Natural killer cell (primary cell): ENCODE measurements around the gene APH1B. TPM values are rescaled to one million over a fixed set of nuclear protein-coding genes. Genes with fewer than 3 reads are reported as not detected.

ENCODE experiments used
- ATAC-seq, 3 donors: fragments of 150-1000 bp in 2 of 3; fragments of 200-7000 bp in 1 of 3; cut with Tn5 transposase; 1 replicate in 1 of 3; 2 replicates in 2 of 3; pipeline ENCODE4 v1.10.0; 2021; ENCODE audit warnings: mild to moderate bottlenecking in 2 of 3, moderate library complexity in 2 of 3
- DNase-seq, 2 donors: peaks; one replicate each; pipeline versions ENCODE4 v3.0.0 to v3.0.0-alpha.2; 2013 to 2021; ENCODE audit warnings: mixed read lengths in 1 of 2
- H3K27ac ChIP-seq: one replicate; pipeline ENCODE4 v1.5.1; 2013; ENCODE audit warnings: mild to moderate bottlenecking, low read length
- H3K27me3 ChIP-seq: one replicate; pipeline ENCODE4 v1.6.1; 2013; ENCODE audit warnings: low read length; ENCODE audit not compliant: control insufficient read depth, insufficient read depth
- H3K36me3 ChIP-seq: one replicate; pipeline ENCODE4 v1.6.1; 2013; ENCODE audit warnings: low read length; ENCODE audit not compliant: control insufficient read depth, insufficient read depth
- H3K4me1 ChIP-seq: one replicate; pipeline ENCODE4 v1.6.1; 2013; ENCODE audit warnings: low read length; ENCODE audit not compliant: control insufficient read depth, insufficient read depth
- H3K4me3 ChIP-seq: one replicate; pipeline ENCODE4 v1.5.1; 2013; ENCODE audit warnings: low read length
- H3K9me3 ChIP-seq: one replicate; pipeline ENCODE4 v1.6.1; 2013; ENCODE audit warnings: low read length; ENCODE audit not compliant: control insufficient read depth, insufficient read depth
- H3K27ac Mint-ChIP-seq, 2 donors: one replicate each; pipeline ENCODE4 v1.8.0; 2022; ENCODE audit warnings: mild to moderate bottlenecking in 2 of 2, mixed read lengths in 2 of 2, moderate library complexity in 1 of 2
- H3K27me3 Mint-ChIP-seq, 2 donors: one replicate each; pipeline ENCODE4 v1.8.0; 2022; ENCODE audit warnings: low read depth in 2 of 2, mixed read lengths in 2 of 2
- H3K36me3 Mint-ChIP-seq: one replicate; pipeline ENCODE4 v1.8.0; 2022; ENCODE audit warnings: mixed read lengths
- H3K4me1 Mint-ChIP-seq, 2 donors: one replicate each; pipeline ENCODE4 v1.8.0; 2022; ENCODE audit warnings: mixed read lengths in 2 of 2
- H3K4me3 Mint-ChIP-seq: one replicate; pipeline ENCODE4 v1.8.0; 2022; ENCODE audit warnings: mild to moderate bottlenecking, moderate library complexity, mixed read lengths
- H3K9me3 Mint-ChIP-seq, 2 donors: one replicate each; pipeline ENCODE4 v1.8.0; 2022; ENCODE audit warnings: mixed read lengths in 2 of 2
- CTCF ChIP-seq: fragments of 200-600 bp; IDR thresholded peaks from one replicate; pipeline ENCODE4 v1.8.0; 2022; ENCODE audit warnings: antibody characterized with exemption
- WGBS: methylation state at CpG from one replicate; pipeline ENCODE4 v1.1.7; 2013; ENCODE audit warnings: missing lambda C conversion rate; ENCODE audit not compliant: insufficient coverage; 5-methylcytosine and 5-hydroxymethylcytosine counted together
- intact Hi-C: fragments of 100-400 bp; cut with micrococcal nuclease; formaldehyde crosslinking; loops from one replicate; pipeline ENCODE4 v1.14.2; 2022
- total RNA-seq, 4 donors: library from RNA; stranded (reverse); fragments of 120-200 nt in 1 of 4; gene quantifications; one replicate each; pipeline versions ENCODE4 v1.2.3 to v1.2.4, GENCODE V29; 2013 to 2022

The APH1B gene
- total RNA-seq, 3 donors from 2014 or later (not counting 1 experiment from before 2014, with no cell fraction given) = 8.6 to 12.4 (median 9.9) TPM

GRCh38 chr15:63308947-63309346 is 31.5 kb downstream of the APH1B start:
- no peaks in the 10 kb centered on the region for H3K4me1 ChIP-seq
- H3K27me3 ChIP-seq = no peaks in the 10 kb centered on the region
- no peaks in the 10 kb centered on the region for H3K9me3 ChIP-seq
- Mint-ChIP-seq H3K27ac (no peak overlapping the region), H3K4me3 (no peak overlapping the region), H3K27me3 (no peaks in the 10 kb centered on the region), H3K36me3 (no peaks in the 10 kb centered on the region), H3K9me3 (no peaks in the 10 kb centered on the region), H3K4me1 (no peaks in the 10 kb centered on the region)
- DNase-seq (no peak), ATAC-seq (no peak)
- intact Hi-C loops = no loop called here
- peaks cover 9% of the 10 kb centered on the region for H3K36me3 ChIP-seq
- no CpG with 5 or more reads among the region's 2 CpGs for WGBS
- no peak overlapping the region for H3K27ac ChIP-seq
- no peak for TF ChIP-seq CTCF
- no peak overlapping the region for H3K4me3 ChIP-seq

- Histone ChIP-seq H3K4me1 (no peaks in the 10 kb centered on the region), H3K36me3 (peaks cover 8% of the 10 kb centered on the region), H3K27me3 (no peaks in the 10 kb centered on the region), H3K9me3 (no peaks in the 10 kb centered on the region), H3K4me3 (no peak overlapping the region), H3K27ac (no peak overlapping the region)
- ATAC-seq (no peak), DNase-seq (no peak)
- intact Hi-C loops = no loop called here
- Mint-ChIP-seq H3K27ac (no peak overlapping the region), H3K27me3 (no peaks in the 10 kb centered on the region), H3K4me3 (no peak overlapping the region), H3K36me3 (no peaks in the 10 kb centered on the region), H3K4me1 (no peaks in the 10 kb centered on the region), H3K9me3 (no peaks in the 10 kb centered on the region)
- TF ChIP-seq CTCF = no peak
- WGBS = 94% methylated on average over 3 of the region's 3 CpGs
Measured at GRCh38 chr15:63310646-63311045, 33.2 kb downstream of the APH1B start.

- Mint-ChIP-seq H3K4me1 (no peaks in the 10 kb centered on the region), H3K36me3 (no peaks in the 10 kb centered on the region), H3K27me3 (no peaks in the 10 kb centered on the region), H3K9me3 (no peaks in the 10 kb centered on the region), H3K4me3 (no peak overlapping the region), H3K27ac (no peak overlapping the region)
- Histone ChIP-seq H3K4me1 (no peaks in the 10 kb centered on the region), H3K4me3 (no peak overlapping the region), H3K27ac (no peak overlapping the region), H3K27me3 (no peaks in the 10 kb centered on the region), H3K9me3 (no peaks in the 10 kb centered on the region), H3K36me3 (no peaks in the 10 kb centered on the region)
- ATAC-seq = no peak
- DNase-seq = no peak
- TF ChIP-seq CTCF = no peak
- intact Hi-C loops = no loop called here
- WGBS = no CpG with 5 or more reads among the region's 1 CpG
Measured at GRCh38 chr15:63312286-63312685, 34.9 kb downstream of the APH1B start.

GRCh38 chr15:63313825-63314224 is 36.4 kb downstream of the APH1B start:
- H3K27ac Mint-ChIP-seq = no peak overlapping the region
- H3K4me1 Mint-ChIP-seq = no peaks in the 10 kb centered on the region
- no peak for ATAC-seq
- DNase-seq = no peak
- Histone ChIP-seq H3K4me3 (no peak overlapping the region), H3K9me3 (no peaks in the 10 kb centered on the region), H3K36me3 (no peaks in the 10 kb centered on the region), H3K4me1 (no peaks in the 10 kb centered on the region), H3K27ac (no peak overlapping the region), H3K27me3 (no peaks in the 10 kb centered on the region)
- no peaks in the 10 kb centered on the region for H3K9me3 Mint-ChIP-seq
- no peaks in the 10 kb centered on the region for H3K36me3 Mint-ChIP-seq
- H3K4me3 Mint-ChIP-seq = no peak overlapping the region
- peaks cover 0 to 5% of the 10 kb centered on the region in 2 donors for H3K27me3 Mint-ChIP-seq
- intact Hi-C loops = no loop called here
- no peak for TF ChIP-seq CTCF
- 91% methylated on average over 4 of the region's 4 CpGs for WGBS
